ENCODE data around the gene NLRP8. TPM values are rescaled to one million over a fixed set of nuclear protein-coding genes. Genes with fewer than 3 reads are reported as not detected.
"Not testable (repeated sequence)": the region's sequence is repeated elsewhere in the genome, so short reads cannot be mapped to it uniquely, and the experiment has no call there.

The NLRP8 gene
- not detected in 2 replicates for total RNA-seq
- not detected for polyA plus RNA-seq (2012)

DNA sequence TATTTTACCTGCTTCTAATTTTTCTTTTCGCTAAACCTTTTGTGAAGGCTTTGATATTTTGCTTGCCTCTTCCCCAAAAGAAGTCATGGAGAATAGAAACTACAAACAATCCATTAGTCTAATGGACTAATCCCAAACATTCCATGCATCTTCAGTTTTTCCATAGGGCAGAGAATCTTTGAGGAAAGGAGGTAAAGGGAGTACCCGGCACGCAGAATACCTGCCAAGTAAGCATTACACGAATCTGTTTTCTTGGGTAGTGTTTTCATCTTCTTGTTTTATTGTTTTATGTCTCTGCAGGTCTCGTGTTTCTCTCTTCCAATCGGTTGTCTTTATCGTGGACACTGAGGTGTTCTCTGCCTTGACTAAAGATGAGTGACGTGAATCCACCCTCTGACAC is at the start of gene NLRP8:
Gene NLRP8, plus strand, starts transcription at position 301 of the 400 bp plus-strand sequence.
- no peak for DNase-seq (ENCODE audit: low read depth)

DNA sequence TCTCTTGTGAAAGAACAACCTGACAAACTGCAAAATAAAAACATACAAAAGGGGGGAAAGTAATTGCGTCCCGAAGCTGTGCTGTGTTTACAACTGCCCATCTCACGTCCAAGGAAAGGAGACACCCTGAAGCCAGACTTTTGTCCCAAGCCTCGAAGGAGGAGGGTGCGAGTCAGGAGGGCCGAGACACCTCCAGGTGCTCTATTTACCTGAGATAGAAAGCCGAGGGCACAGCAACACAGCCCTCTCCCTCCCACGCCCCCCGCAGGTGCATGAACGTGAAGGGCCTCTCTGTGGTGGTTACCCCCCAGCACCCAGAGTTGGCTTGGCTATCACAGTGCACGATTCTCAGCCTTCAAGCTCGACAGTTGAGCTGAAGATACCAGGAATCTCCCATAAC is 48.7 kb upstream of the NLRP8 start:
- no peak for DNase-seq (ENCODE audit: low read depth)

DNA sequence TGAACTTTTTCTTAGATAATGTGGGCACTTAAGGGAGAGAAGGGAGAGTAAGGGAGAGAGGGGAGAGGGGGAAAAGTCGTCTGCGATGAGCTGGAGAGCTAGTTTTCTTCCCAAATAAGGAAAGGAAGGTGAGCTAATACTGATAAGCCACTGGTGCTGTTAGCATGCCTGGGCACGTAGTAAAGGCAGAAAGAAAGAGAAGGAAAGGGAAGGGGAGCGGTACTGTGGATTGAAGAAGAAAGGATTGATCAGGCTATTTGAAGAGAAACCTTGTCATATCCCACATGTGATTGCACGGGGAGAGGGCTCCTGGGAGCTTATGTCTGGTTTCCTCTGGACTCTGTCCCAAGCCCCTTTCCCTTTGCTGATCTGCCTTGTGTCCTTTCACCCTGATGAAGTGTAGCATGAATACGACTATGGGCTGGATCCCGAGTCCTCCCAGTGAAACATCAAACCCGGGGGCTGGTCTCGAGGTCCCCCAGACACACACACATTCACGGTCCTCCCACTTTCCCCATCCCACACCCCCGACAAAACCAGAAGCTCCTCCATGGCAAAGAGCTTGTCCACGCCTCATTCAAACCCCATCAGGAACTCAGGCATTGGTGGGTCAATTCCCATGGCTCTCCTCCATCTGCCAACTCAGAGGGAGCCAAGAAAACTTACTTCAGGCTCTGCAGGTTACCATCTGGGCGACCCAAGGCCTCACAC is 46.1 kb upstream of the NLRP8 start:
- DNase-seq (ENCODE audit: low read depth), result no peak

DNA sequence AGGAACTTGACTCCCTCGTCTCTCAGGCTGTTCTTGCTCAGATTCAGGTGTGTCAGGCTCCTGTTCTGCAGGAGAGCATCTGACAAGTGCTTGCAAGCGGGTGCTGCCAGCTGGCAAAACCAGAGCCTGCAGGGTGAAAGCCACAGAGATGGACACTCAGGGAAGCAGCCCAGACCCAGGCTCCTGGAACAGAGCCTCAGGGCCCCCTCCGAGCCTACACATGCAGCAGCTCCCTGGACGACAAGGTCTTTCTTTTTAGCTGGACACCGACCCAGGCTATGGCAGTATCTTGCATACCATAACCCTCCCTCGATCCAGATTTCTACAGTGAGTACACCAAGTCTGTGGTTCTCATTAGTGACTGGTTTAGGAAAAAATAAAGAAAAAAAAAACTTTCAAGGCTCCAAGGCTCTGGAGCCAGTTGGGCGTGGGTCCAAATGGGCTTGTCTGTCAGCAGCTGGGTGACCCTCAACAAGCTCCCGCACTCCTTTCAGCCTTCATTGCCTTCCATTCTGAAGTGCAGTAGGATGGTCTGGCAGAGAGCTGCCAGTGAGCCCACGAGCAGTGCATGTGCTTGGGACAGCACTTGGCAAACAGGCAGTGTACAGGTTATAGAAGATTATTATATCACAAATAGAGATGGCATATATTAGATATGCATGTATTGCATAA is 45.4 kb upstream of the NLRP8 start:
- DNase-seq (ENCODE audit: low read depth), result no peak

DNA sequence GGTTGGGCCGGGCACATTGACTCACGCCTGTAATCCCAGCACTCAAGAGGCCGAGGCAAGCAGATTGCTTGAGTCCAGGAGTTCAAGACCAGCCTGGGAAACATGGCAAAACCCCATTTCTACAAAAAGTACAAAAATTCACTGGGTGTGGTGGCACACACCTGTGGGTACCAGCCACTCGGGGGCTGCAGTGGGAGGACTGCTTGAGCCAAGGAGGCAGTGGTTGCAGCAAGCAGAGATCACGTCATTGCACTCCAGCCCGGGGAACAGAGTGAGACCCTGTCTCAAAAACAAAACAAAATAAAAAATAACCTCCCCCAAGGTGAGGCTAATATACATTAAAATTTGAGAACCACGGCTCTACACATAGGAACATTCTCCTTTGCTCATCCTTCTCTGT is 40.3 kb upstream of the NLRP8 start:
- no peak for DNase-seq (ENCODE audit: low read depth)

DNA sequence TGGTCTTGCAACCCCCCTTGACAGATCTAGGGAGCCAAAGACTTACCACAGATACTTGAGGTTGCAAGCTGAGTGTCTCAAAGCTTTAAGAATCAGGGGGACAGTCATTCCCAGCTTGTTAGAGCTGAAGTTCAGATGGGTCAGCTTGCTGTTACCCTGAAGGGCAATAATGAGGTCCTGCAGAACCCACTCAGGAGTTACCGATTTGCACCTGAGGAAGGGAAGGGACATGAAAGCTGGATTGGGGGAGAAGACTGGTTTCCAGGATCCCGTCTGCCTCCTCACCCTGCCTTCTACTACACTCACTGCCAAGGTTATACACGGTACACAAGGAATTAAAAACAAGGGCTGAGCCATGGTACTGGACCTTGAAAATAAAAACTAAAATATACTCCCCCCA is 39.9 kb upstream of the NLRP8 start:
- DNase-seq (ENCODE audit: low read depth), result no peak

DNA sequence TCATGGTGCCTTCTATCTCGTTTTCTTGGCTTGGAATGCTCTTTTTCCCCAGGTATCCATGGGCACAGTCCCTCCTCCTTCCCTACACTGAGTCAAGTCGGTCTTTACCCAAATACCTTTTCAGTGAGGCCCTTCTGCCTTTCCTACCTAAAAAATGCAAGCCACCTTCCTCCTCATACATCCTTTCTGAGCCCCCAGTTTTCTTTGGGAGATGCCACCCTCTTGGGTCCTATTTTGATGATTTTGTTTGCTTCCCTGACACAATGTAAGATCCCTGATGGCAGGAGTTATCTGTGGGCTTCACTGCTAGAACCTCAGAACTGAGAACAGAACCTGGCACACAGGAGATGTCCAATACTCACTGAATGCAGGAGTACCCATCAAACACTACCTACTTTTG is 37.8 kb upstream of the NLRP8 start:
- DNase-seq (ENCODE audit: low read depth), result no peak

DNA sequence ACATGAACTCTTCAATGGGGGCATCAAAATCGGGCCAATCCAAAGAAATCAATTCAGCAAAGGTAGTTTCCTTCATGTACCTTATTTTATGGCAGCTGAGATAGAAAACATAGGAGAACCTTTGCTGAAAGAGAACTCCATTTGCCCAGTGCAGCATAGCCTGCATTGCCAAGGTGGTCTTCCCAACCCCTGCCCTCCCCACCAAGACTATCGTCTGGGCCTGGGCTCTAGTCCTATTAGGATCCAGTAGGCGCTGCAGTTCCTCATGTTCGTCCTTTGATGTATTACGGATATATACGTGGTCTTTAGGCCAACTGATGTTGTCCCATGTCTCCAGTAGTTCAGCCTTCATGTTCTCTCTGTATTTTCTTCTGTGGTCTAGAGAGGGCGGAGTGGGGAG is 34.7 kb upstream of the NLRP8 start:
- DNase-seq (ENCODE audit: low read depth), result no peak

DNA sequence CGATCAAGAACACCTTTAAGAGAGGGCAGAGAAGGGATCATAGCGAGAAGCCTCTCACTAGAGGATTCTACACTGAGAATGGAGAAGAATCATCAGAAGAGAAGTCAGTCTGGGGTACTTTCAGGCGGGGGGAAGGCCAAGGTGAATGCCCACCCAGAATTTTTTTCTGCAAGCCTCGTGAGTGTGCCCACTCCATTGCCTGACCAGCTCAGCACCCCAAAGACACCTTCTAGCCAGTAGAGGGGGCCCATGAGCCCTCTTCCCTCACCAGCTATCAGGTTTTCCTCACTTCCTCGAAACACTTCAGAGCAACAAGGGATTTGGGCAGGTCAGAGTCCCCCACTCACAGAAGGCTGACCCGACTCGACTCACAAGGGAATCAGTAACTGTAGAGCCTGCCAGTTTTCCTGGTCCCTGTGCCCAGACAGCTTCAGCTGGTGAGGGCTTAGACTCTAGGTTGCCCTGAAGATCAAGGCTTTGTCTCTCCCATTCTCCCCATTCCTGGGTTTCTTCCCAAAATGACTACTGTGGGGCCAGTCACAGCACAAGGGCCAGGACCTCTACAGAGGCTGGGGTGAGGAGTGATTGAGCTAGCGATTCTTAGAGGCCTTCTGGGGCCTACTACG is 33.9 kb upstream of the NLRP8 start:
- no peak for DNase-seq (ENCODE audit: low read depth)

DNA sequence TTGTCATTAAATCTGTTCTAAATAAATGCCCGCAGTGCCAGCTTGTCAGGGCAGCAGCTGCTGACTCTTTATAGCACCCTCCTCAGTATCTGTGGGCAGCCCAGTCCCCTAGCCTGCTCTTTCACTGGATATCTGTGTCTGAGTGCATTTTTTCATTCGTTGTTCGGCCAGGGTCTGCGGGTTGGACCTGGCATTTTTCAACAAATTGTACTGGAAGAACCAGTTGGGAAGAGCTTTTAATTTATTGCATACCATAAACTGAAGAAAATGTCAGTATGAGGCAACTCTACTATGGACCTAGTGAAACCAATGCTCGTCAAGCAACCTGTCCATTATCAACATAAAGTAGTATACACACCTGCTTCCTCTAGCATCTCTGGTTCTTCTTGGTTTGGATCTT is 24.1 kb upstream of the NLRP8 start:
- DNase-seq (ENCODE audit: low read depth), result no peak

DNA sequence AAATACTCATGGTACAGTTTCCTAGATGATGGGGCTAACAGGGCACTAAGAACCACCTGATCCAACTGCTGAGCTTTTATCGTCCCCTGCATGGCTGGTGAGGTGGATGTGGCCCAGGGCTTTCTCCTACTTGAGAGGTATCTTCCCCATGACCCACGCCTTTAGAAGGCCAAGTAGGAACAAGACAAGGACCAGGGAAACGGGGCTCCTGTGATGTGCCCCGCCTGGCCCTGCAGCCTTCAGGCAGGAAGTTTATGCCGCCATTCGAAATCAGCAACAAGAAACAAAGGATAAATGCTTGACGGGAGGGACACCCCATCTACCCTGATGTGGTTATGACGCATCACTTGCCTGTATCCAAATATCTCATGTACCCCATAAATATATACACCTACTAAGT is 19.6 kb upstream of the NLRP8 start:
- DNase-seq (ENCODE audit: low read depth), result no peak

DNA sequence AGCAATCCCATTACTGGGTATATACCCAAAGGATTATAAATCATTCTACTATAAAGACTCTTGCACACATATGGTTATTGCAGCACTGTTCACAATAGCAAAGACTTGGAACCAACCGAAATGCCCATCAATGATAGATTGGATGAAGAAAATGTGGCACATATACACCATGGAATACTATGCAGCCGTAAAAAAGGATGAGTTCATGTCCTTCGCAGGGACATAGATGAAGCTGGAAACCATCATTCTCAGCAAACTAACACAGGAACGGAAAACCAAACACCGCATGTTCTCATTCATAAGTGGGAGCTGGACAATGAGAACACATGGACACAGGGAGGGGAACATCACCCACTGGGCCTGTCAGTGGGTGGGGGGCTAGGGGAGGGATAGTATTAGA is 18.4 kb upstream of the NLRP8 start:
- not testable (repeated sequence) for DNase-seq (ENCODE audit: low read depth)

DNA sequence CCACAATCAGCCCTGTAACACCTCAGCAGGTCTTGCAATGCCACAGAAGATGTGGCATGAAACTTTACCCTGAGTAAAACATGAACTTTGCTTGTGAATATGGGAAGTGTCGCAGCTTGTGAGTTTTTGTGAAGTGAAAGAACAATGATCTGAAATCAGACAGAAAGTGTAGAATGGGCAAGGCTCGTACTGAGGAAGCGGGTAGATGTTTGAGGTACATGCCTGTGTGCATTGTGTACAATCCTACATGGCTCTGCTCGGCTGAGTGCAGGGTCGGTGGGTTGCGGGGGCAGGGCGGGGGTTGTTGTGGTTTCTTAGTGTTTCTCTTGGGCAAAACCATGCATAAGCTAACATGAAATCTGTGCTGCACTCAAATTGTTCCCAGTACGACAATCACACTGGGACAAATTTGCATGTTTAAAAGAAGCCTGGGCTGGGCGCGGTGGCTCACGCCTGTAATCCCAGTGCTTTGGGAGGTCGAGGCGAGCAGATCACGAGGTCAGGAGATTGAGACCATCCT is 16.6 kb upstream of the NLRP8 start:
- no peak for DNase-seq (ENCODE audit: low read depth)

DNA sequence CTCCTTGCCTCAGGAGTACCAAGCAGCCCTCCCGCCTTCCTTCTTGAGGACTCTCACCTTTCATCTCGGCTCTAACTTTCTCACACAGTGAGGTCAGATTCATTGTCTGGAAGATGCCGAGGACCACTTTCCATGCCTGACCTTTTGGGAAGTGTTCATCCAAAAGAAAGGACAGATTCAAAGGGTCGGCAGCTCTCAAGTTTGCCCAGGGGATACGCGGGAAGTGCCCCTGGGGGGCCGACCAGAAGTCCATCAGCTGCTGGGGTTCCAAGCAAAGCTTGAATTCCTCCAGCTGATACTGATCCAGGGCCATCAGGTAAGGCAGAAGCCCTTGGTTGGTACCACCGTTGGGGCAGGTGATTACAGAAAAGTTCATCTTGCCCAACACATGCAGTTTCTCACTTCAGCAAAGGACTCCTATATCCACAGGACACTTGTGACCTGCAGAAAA is 15.7 kb upstream of the NLRP8 start, which contains the start of gene NLRP13:
Gene NLRP13, minus strand, starts transcription at position 401 of the 451 bp plus-strand sequence. Its CDS starts 25 bp downstream, at position 376.
- DNase-seq (ENCODE audit: low read depth), result no peak

DNA sequence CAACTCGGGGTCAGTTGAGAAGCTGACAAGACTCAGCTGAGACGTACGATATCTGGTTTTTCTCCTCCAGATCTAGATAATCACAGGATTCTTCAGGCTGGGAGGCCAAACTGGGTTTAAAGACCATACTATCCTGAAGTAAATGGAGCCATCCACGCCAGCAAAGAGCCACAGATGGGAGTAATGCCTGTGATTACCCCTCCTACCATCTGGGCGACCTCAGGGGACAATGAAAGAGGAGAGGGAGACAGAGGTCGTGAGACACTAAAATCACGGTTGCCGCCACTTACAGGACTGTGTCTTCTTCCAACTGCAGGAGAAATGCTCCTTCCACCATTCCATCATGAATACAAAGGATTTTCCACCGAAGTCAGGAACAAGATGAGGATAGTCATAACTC is 12.4 kb upstream of the NLRP8 start:
- no peak for DNase-seq (ENCODE audit: low read depth)

DNA sequence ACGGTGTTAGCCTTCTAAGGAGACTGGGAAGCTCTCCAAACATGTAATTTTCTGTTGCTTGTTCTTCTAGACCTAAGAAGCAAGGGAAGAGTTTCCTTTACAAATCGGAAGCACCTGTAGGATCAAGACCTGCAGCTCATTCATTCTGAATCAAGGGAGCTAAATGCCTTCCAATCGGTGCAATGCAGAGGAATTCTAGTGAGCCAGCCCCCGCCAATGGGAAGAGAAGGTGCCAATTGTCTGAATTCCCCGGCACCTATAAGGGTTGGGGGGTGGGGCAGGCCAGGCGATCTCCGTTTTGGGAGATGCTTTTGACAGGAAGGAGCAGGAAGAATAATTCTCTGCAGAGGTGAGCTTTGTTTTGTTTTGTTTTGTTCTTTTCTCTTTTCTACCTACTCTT is 8.4 kb upstream of the NLRP8 start:
- no peak for DNase-seq (ENCODE audit: low read depth)

DNA sequence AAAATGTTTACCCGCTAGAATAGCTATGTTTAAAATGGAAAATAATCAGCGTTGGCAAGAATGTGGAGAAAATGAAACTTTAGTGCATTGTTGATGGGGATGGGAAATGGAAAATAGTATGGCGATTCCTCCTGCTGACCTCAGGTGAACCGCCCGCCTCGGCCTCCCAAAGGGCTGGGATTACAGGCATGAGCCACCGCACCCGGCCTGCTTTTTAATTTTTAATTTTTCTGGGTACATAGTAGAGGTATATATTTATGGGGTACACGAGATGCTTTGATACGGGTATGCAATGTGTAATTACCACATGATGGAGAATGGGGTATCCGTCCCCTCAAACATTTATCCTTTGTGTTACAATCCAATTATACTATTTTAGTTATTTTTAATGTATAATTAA is 7.3 kb upstream of the NLRP8 start:
- no peak for DNase-seq (ENCODE audit: low read depth)

DNA sequence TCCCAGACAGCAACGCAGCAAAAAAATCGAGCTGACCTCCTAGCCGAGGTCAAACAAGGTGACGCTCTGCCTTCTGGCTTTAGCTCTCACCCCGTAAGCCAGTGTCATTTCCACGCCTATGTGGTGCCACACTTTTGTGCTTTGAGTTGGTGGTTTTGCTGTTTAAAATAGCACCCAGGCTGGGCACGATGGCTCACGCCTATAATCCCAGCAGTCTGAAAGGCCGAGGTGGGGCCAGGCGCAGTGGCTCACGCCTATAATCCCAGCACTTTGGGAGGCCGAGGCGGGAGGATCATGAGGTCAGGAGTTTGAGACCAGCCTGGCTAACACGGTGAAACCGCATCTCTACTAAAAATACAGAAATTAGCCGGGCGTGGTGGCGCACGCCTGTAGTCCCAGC is 2.9 kb downstream of the NLRP8 start:
- DNase-seq (ENCODE audit: low read depth), result not testable (repeated sequence)

DNA sequence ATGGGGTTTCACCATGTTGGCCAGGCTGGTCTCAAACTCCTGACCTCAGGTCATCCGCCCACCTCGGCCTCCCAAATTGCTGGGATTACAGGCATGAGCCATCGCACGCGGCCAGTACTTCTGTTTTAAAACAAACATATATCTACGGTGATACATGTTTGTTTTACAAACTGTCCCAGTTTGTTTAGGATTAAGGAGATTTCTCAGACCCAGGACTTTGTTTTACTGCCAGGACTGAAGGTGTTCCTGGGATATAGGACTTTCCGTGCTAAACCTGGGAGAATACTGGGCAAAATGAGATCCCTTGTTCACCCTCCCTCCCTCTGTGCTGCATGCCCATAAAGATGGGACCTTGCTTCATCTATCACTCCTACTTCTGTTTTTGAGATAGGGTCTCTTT is 8.8 kb downstream of the NLRP8 start:
- no peak for DNase-seq (ENCODE audit: low read depth)

DNA sequence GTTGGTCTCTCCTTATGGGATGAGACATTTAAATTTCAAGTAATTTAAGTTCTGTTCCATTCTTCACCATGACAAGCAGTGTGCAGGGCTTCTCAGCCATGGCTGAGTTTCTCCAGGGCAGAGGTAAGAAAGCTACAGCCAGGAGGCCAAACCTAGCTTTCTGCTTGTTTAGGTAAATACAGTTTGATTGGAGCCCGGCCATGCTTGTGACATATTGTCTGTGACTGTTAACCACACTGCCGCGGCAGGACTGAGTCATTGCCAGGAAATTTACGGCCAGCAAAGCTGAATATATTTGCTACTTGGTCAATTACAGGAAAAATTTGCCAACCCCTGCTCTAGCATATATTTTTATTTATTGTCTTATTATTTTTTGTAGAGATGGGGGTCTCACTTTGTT is 10.7 kb downstream of the NLRP8 start:
- no peak for DNase-seq (ENCODE audit: low read depth)

DNA sequence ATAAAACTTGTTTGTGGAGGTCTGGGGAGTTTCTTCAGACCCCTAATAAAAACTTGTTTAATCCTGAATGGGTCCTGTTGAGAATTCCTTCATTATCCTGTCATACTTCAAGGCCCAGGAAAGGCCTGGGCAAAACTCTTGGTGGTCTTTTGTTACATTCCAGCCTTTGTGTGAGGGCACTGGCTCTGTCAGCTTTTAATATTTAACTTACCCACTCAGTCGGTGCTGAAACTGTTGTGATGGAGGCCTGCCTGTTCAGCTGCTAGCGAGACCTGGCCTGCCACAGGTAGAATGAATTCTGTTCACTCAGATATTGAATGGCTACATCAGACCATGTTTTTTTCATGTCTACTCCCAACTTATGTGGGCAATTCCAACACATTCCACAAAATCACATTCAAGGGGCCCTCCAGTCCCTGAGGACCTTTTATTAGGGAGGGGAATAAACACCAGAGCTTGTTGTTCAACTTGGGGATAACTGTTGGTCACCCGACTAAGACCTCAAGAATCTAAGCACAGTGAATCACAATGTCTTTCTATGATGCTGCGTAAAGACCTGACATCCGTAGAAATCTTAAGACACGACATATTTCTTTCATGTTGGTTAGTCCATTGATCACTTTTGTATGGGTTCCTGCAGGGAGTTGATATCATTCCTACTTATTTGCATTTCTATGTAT is 12.5 kb downstream of the NLRP8 start:
- DNase-seq (ENCODE audit: low read depth), result no peak

DNA sequence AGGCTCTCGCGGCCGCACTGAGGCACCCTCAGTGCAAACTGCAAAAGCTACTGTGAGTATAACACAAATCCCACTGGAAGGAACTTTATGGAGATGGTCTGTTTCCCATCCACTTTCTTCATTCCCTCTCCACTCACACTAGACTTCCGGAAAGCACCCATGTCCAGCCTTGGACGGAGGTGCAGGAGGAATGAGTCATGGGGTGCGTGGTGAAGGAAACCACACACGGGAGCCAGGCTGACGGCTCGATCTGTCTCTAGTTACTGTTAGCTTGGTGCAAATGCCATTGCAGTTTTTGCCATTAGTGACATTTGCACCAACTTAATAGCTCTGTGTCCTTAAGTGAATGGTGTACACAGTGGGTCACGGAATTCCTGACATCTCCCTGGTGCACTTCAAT is 14.6 kb downstream of the NLRP8 start:
- no peak for DNase-seq (ENCODE audit: low read depth)

Measured in myocyte (in vitro differentiated cells).